GM13977 (cell line): ENCODE results near the gene SLFN13.
A peak's percentile ranks its signal among the peaks of the same experiment; 100 is the strongest.

Experiments
- DNase-seq: peaks from one replicate; pipeline ENCODE4 v3.0.0; 2012; ENCODE audit warnings: low spot score
- CTCF ChIP-seq: IDR thresholded peaks from 2 replicates; pipeline ENCODE4 v1.5.1; 2012; ENCODE audit warnings: mild to moderate bottlenecking, control low read depth; ENCODE audit not compliant: insufficient read depth; ENCODE audit errors: extremely low read depth, missing control alignments
- in situ Hi-C: fragments of 300-500 bp; cut with MboI; formaldehyde crosslinking; loops from one replicate; pipeline ENCODE4 v1.12.0; 2022; ENCODE audit warnings: low sequenced_read_pairs, low pct_unique_long_range_greater_than_20kb, mixed read lengths, inconsistent platforms; ENCODE audit not compliant: unreplicated experiment

The SLFN13 gene

GRCh38 chr17:35448214-35448898 is at the start of gene SLFN13:
Gene SLFN13 (minus strand): TSS chr17:35448766. CDS start chr17:35445680, 3,086 bp downstream.
- peak; percentile 78 for DNase-seq
- TF ChIP-seq CTCF = no peak
- in situ Hi-C loops = no loop called here

GRCh38 chr17:35496451-35497290 is 48.1 kb upstream of the SLFN13 start:
- TF ChIP-seq CTCF = no peak
- DNase-seq = no peak
- in situ Hi-C loops = no loop called here

- DNase-seq = no peak
- TF ChIP-seq CTCF = no peak
- in situ Hi-C loops = no loop called here
These were observed 44.5 kb upstream of the SLFN13 start for GRCh38 chr17:35493040-35493439.

- in situ Hi-C loops = no loop called here
These were observed 42.9 kb upstream of the SLFN13 start for GRCh38 chr17:35491417-35491816.

GRCh38 chr17:35489944-35490343 is 41.4 kb upstream of the SLFN13 start:
- in situ Hi-C loops = no loop called here
- TF ChIP-seq CTCF = no peak
- no peak for DNase-seq

More at GRCh38 chr17:35491417-35491816, 42.9 kb upstream of the SLFN13 start:
- no peak for TF ChIP-seq CTCF
- DNase-seq = no peak

- no peak for TF ChIP-seq CTCF
- in situ Hi-C loops = no loop called here
- no peak for DNase-seq
These were observed 40.4 kb upstream of the SLFN13 start for GRCh38 chr17:35488991-35489390.
